Fibroblast of lung (primary cell): ENCODE measurements around the gene IFNA8. TPM values are rescaled to one million over a fixed set of nuclear protein-coding genes. Genes with fewer than 3 reads are reported as not detected.
A peak's percentile ranks its signal among the peaks of the same experiment; 100 is the strongest.
"Not testable (repeated sequence)": the region's sequence is repeated elsewhere in the genome, so short reads cannot be mapped to it uniquely, and the experiment has no call there.

Experiments used
- DNase-seq, 2 donors: peaks; one replicate each; pipeline versions ENCODE4 v3.0.0 to v3.0.0-alpha.2; 2010; ENCODE audit warnings: low read depth in 2 of 2
- H2AFZ ChIP-seq: 2 replicates; pipeline ENCODE4 v1.5.1; 2012; ENCODE audit warnings: low read length, control low read depth, inconsistent platforms
- H3K27ac ChIP-seq: 2 replicates; pipeline ENCODE4 v1.5.1; 2011; ENCODE audit warnings: low read length, control low read depth; ENCODE audit not compliant: insufficient read depth
- H3K27me3 ChIP-seq: 2 replicates; pipeline ENCODE4 v1.5.1; 2011; ENCODE audit warnings: mild to moderate bottlenecking, low read length; ENCODE audit not compliant: control insufficient read depth, insufficient read depth
- H3K36me3 ChIP-seq: 2 replicates; pipeline ENCODE4 v1.5.1; 2011; ENCODE audit warnings: low read length; ENCODE audit not compliant: control insufficient read depth, insufficient read depth
- H3K4me1 ChIP-seq: 2 replicates; pipeline ENCODE4 v1.5.1; 2011; ENCODE audit warnings: low read length; ENCODE audit not compliant: control insufficient read depth, insufficient read depth; ENCODE audit errors: extremely low read depth
- H3K4me2 ChIP-seq: 2 replicates; pipeline ENCODE4 v1.5.1; 2011; ENCODE audit warnings: low read length, control low read depth; ENCODE audit not compliant: insufficient read depth; ENCODE audit errors: extremely low read depth
- H3K4me3 ChIP-seq, 4 experiments: fragments of 200-600 bp in 1 of 4; sonication (generic) in 1 of 4; replicated peaks in 1 of 4; 2 replicates each; pipeline ENCODE4 v1.5.1; 2011 to 2016; ENCODE audit warnings: low read length in 4 of 4, low read depth in 3 of 4, mild to moderate bottlenecking in 3 of 4, control low read depth in 2 of 4, inconsistent platforms in 1 of 4, mixed read lengths in 1 of 4; ENCODE audit not compliant: insufficient read depth in 1 of 4; ENCODE audit errors: control extremely low read depth in 1 of 4
- H3K79me2 ChIP-seq: 2 replicates; pipeline ENCODE4 v1.5.1; 2012; ENCODE audit warnings: mild to moderate bottlenecking, low read length, inconsistent platforms; ENCODE audit not compliant: control insufficient read depth, insufficient read depth
- H3K9ac ChIP-seq: 2 replicates; pipeline ENCODE4 v1.5.1; 2011; ENCODE audit warnings: mild to moderate bottlenecking, low read length, control low read depth; ENCODE audit not compliant: insufficient read depth
- H3K9me3 ChIP-seq: 2 replicates; pipeline ENCODE4 v1.5.1; 2012; ENCODE audit warnings: low read depth, low read length; ENCODE audit not compliant: control insufficient read depth, insufficient read depth
- H4K20me1 ChIP-seq: 2 replicates; pipeline ENCODE4 v1.5.1; 2011; ENCODE audit warnings: low read length; ENCODE audit not compliant: control insufficient read depth, insufficient read depth; ENCODE audit errors: extremely low read depth
- CTCF ChIP-seq, 2 donors: IDR thresholded peaks in 1 of 2; conservative IDR thresholded peaks in 1 of 2; 1 replicate in 1 of 2; 2 replicates in 1 of 2; pipeline ENCODE4 v1.5.1; 2011 to 2012; ENCODE audit warnings: low read length in 2 of 2, control low read depth in 1 of 2, inconsistent platforms in 1 of 2, low read depth in 1 of 2, mild to moderate bottlenecking in 1 of 2
- EZH2 ChIP-seq: IDR thresholded peaks from 2 replicates; pipeline ENCODE4 v1.5.1; 2012; ENCODE audit warnings: low read length, control low read depth, mild to moderate bottlenecking; ENCODE audit errors: missing control alignments
- polyA plus RNA-seq, 2 donors: library from polyadenylated mRNA; depleted of rRNA in 1 of 2; stranded (reverse) in 1 of 2; unstranded in 1 of 2; fragments of >200 nt; gene quantifications; 2 replicates each; pipeline ENCODE4 v1.2.1, GENCODE V29; 2011 to 2012; ENCODE audit warnings: missing spikeins in 1 of 2
- total RNA-seq: library from RNA; depleted of rRNA; stranded (reverse); fragments of >200 nt; gene quantifications from 2 replicates; pipeline ENCODE4 v1.2.1, GENCODE V29; 2014

Gene IFNA8
- total and polyA plus RNA-seq, 2 donors (not counting 1 experiment from before 2014, with no cell fraction given) = not detected

DNA sequence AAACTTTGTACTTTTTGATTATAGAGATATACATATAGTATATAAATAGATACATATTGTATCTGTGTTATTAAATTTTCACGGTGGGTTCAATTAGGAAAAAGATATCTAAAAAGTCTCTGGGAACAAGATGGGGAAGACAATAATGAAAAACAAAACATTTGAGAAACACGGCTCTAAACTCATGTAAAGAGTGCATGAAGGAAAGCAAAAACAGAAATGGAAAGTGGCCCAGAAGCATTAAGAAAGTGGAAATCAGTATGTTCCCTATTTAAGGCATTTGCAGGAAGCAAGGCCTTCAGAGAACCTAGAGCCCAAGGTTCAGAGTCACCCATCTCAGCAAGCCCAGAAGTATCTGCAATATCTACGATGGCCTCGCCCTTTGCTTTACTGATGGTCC is 31.2 kb downstream of the IFNA8 start, which contains the start of gene IFNA1:
Gene IFNA1, plus strand, starts transcription at position 301 of the 400 bp plus-strand sequence. Its CDS starts 69 bp downstream, at position 370.
- no peak for DNase-seq
- no peaks in the 10 kb centered on the region for H3K4me1 ChIP-seq
- H4K20me1 ChIP-seq = no peaks in the 10 kb centered on the region
- no peaks in the 10 kb centered on the region for H3K36me3 ChIP-seq
- H3K4me3 ChIP-seq = no peak within 1 kb of the TSS
- no peaks in the 10 kb centered on the region for H3K9me3 ChIP-seq
- H3K27ac ChIP-seq = no peak within 1 kb of the TSS
- H3K4me2 ChIP-seq = no peak within 1 kb of the TSS
- no peak within 1 kb of the TSS for H3K9ac ChIP-seq
- no peaks in the 10 kb centered on the region for H3K27me3 ChIP-seq
- no peak within 1 kb of the TSS for H2AFZ ChIP-seq
- TF ChIP-seq EZH2 (no peak), CTCF (conservative IDR thresholded peaks at IDR 0.05 in 1 of 2, IDR thresholded peaks at IDR 0.05 in 1 of 2; ENCODE audit: low read depth in 1 of 2, low read length in 2 of 2) (no peak)
- no peaks in the 10 kb centered on the region for H3K79me2 ChIP-seq

GRCh38 chr9:21443849-21444625 is 35.1 kb downstream of the IFNA8 start:
- TF ChIP-seq CTCF (conservative IDR thresholded peaks at IDR 0.05 in 1 of 2, IDR thresholded peaks at IDR 0.05 in 1 of 2; ENCODE audit: low read depth in 1 of 2, low read length in 2 of 2) (no peak), EZH2 (no peak)
- Histone ChIP-seq H3K79me2 (no peaks in the 10 kb centered on the region), H3K9me3 (no peaks in the 10 kb centered on the region), H3K4me2 (no peak overlapping the region), H2AFZ (no peak overlapping the region), H3K4me1 (no peaks in the 10 kb centered on the region), H3K4me3 (no peak overlapping the region), H3K36me3 (no peaks in the 10 kb centered on the region), H3K9ac (no peak overlapping the region), H4K20me1 (no peaks in the 10 kb centered on the region), H3K27me3 (no peaks in the 10 kb centered on the region), H3K27ac (no peak overlapping the region)
- DNase-seq = no peak

DNA sequence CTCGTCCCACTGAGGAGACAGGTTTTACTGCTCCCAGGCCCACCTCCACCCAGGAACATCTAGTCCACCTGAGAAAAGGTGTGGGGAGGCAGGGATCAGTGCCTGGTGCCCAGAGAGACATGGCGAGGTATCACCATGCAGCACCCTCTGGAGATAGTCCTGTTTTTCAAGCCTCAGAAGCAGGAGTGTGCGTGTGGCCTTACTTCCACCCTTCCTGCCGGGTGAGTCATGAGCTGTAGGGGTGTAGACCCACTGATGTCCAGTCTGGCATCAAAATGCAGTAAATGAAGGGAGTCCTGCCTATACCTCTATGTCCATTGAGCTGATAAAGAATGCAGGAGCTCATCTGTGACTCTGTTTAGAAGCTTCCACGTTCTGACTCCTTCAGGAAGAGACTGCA is 40.4 kb downstream of the IFNA8 start:
- not testable (repeated sequence) for H3K36me3 ChIP-seq, H3K27me3 ChIP-seq, H3K79me2 ChIP-seq, H3K9me3 ChIP-seq, H3K4me1 ChIP-seq, H3K4me3 ChIP-seq, H3K27ac ChIP-seq, H3K4me2 ChIP-seq, H4K20me1 ChIP-seq, H3K9ac ChIP-seq, H2AFZ ChIP-seq
- DNase-seq = peak in 1 of 2 donors; percentile 51
